Lower lobe of right lung (tissue), 2 donors: ENCODE data around the gene RBM28. TPM values are rescaled to one million over a fixed set of nuclear protein-coding genes. Genes with fewer than 3 reads are reported as not detected.

Experiments
- ATAC-seq, 2 donors: fragments of 200-7000 bp; cut with Tn5 transposase; one replicate each; pipeline ENCODE4 v1.9.1; 2020 to 2022; ENCODE audit warnings: mild to moderate bottlenecking in 2 of 2, moderate library complexity in 2 of 2
- DNase-seq: peaks from one replicate; pipeline ENCODE4 v3.0.0-alpha.2; 2020
- H3K27ac ChIP-seq: fragments of 200-600 bp; one replicate; pipeline ENCODE4 v1.8.0; 2022
- H3K27me3 ChIP-seq: fragments of 200-600 bp; one replicate; pipeline ENCODE4 v1.8.0; 2022; ENCODE audit warnings: low read depth
- H3K36me3 ChIP-seq: fragments of 200-600 bp; one replicate; pipeline ENCODE4 v1.8.0; 2022; ENCODE audit warnings: mild to moderate bottlenecking
- H3K4me1 ChIP-seq: fragments of 200-600 bp; one replicate; pipeline ENCODE4 v1.8.0; 2022
- H3K4me3 ChIP-seq: fragments of 200-600 bp; one replicate; pipeline ENCODE4 v1.8.0; 2022; ENCODE audit warnings: mild to moderate bottlenecking
- H3K9me3 ChIP-seq: fragments of 200-600 bp; one replicate; pipeline ENCODE4 v1.8.0; 2022
- CTCF ChIP-seq: fragments of 200-600 bp; IDR thresholded peaks from one replicate; pipeline ENCODE4 v1.8.0; 2022; ENCODE audit warnings: antibody characterized with exemption, mild to moderate bottlenecking
- intact Hi-C: fragments of 100-400 bp; cut with DNase I; formaldehyde crosslinking; loops from one replicate; pipeline ENCODE4 v1.11.0; 2022
- total RNA-seq: library from RNA; stranded (reverse); fragmentation: NEBNext Ultra II Directional; extraction: Animal tissue kit (Norgen Biotek cat#: 25700); gene quantifications from one replicate; pipeline ENCODE4 v1.2.1, GENCODE V29; 2021
- donor health status: DM: no; HTN: yes; CAD: no; lungs with severe emphysema.

Gene RBM28
- total RNA-seq, 1 donor from 2014 or later = 26.9 TPM

GRCh38 chr7:128265156-128265905 is 78.4 kb downstream of the RBM28 start:
- Histone ChIP-seq H3K9me3 (no peaks in the 10 kb centered on the region), H3K27ac (no peak overlapping the region), H3K27me3 (peaks cover 28% of the 10 kb centered on the region), H3K4me1 (peaks cover 10% of the 10 kb centered on the region), H3K4me3 (no peak overlapping the region), H3K36me3 (no peaks in the 10 kb centered on the region)
- intact Hi-C loops = no loop called here
- DNase-seq (no peak), ATAC-seq (no peak)
- no peak for TF ChIP-seq CTCF

GRCh38 chr7:128264477-128264876 is 79.2 kb downstream of the RBM28 start:
- no peak for DNase-seq
- no peaks in the 10 kb centered on the region for H3K9me3 ChIP-seq

GRCh38 chr7:128263420-128263819 is 80.3 kb downstream of the RBM28 start:
- H3K27me3 ChIP-seq = peaks cover 20% of the 10 kb centered on the region
- DNase-seq = no peak
- TF ChIP-seq CTCF = no peak
- no peak overlapping the region for H3K4me3 ChIP-seq
- intact Hi-C loops = no loop called here
- H3K36me3 ChIP-seq = no peaks in the 10 kb centered on the region
- no peak overlapping the region for H3K27ac ChIP-seq
- ATAC-seq = no peak
- H3K9me3 ChIP-seq = no peaks in the 10 kb centered on the region
- H3K4me1 ChIP-seq = peaks cover 10% of the 10 kb centered on the region

More at GRCh38 chr7:128264477-128264876, 79.2 kb downstream of the RBM28 start:
- Histone ChIP-seq H3K27me3 (peaks cover 24% of the 10 kb centered on the region), H3K4me3 (no peak overlapping the region), H3K27ac (no peak overlapping the region), H3K36me3 (no peaks in the 10 kb centered on the region), H3K4me1 (peaks cover 10% of the 10 kb centered on the region)
- no peak for TF ChIP-seq CTCF
- no peak for ATAC-seq
- intact Hi-C loops = no loop called here

GRCh38 chr7:128262273-128263028 is 81.3 kb downstream of the RBM28 start:
- intact Hi-C loops = no loop called here
- ATAC-seq (no peak), DNase-seq (no peak)
- Histone ChIP-seq H3K36me3 (no peaks in the 10 kb centered on the region), H3K9me3 (no peaks in the 10 kb centered on the region), H3K4me3 (no peak overlapping the region), H3K27me3 (peaks cover 11% of the 10 kb centered on the region), H3K4me1 (peaks cover 10% of the 10 kb centered on the region), H3K27ac (no peak overlapping the region)
- TF ChIP-seq CTCF = no peak

GRCh38 chr7:128260069-128260795 is 83.5 kb downstream of the RBM28 start:
- no peaks in the 10 kb centered on the region for H3K4me1 ChIP-seq
- no peaks in the 10 kb centered on the region for H3K9me3 ChIP-seq
- H3K4me3 ChIP-seq = no peak overlapping the region
- DNase-seq = no peak
- H3K27ac ChIP-seq = no peak overlapping the region
- intact Hi-C loops = no loop called here
- ATAC-seq = peak in 1 of 2 donors; percentile 10
- H3K36me3 ChIP-seq = no peaks in the 10 kb centered on the region
- H3K27me3 ChIP-seq = no peaks in the 10 kb centered on the region
- TF ChIP-seq CTCF = no peak
